GM10248 (cell line): Measurements from ENCODE around the gene DRG2.
A peak's percentile ranks its signal among the peaks of the same experiment; 100 is the strongest.

Source experiments
- CTCF ChIA-PET: fragments of 300-600 bp; sonication (Branson Sonifier 250); formaldehyde crosslinking; extraction: SDS; loops from one replicate; lab custom pipeline; 2021; ENCODE audit warnings: antibody characterized with exemption; lab: Yijun Ruan, JAX
- POLR2A ChIA-PET: fragments of 350-650 bp; sonication (Branson Sonifier 250); formaldehyde crosslinking; extraction: SDS; loops from one replicate; lab custom pipeline; 2020; ENCODE audit warnings: antibody characterized with exemption; lab: Yijun Ruan, JAX
- DNase-seq: peaks from one replicate; pipeline ENCODE4 v3.0.0; 2012; ENCODE audit errors: extremely low spot score
- CTCF ChIP-seq: IDR thresholded peaks from 2 replicates; pipeline ENCODE4 v1.5.1; 2012; ENCODE audit warnings: mild to moderate bottlenecking, low read depth; ENCODE audit errors: extremely low read depth, missing control alignments, control extremely low read depth

DRG2 gene

DNA sequence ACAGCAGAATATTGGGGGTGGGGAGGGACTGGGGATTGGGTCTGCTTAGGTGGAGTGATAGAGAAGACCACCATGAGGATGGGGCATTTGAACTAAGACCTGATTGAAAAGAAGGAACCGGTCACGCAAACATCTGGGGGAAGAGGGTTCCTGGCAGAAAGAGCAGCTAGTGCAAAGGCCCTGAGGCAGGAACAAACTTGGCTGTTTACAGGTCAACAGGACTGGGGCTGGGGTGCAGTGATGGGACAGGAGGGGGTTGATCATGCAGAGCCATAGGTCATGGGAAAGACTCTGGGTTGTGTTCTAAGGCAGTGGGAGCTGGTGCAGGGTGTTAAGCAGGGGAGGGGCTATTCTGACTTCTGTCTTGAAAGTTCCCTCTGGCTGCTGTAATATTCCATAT lies 1.9 kb downstream of the DRG2 start:
- CTCF ChIA-PET = no interaction called here
- POLR2A ChIA-PET = no interaction called here
- no peak for DNase-seq
- no peak for TF ChIP-seq CTCF

- DNase-seq = no peak
- CTCF ChIA-PET = no interaction called here
- peak; percentile 20 for TF ChIP-seq CTCF
- POLR2A ChIA-PET = no interaction called here
These were observed 6.1 kb downstream of the DRG2 start for GRCh38 chr17:18093616-18094408.

- CTCF ChIA-PET = no interaction called here
- DNase-seq = no peak
- POLR2A ChIA-PET = no interaction called here
- TF ChIP-seq CTCF = no peak
These were observed 6.7 kb downstream of the DRG2 start for GRCh38 chr17:18094409-18094807.

- DNase-seq = no peak
- POLR2A ChIA-PET = no interaction called here
- TF ChIP-seq CTCF = no peak
- CTCF ChIA-PET = interaction anchor here (0.7 to 1.1 kb wide), 2 partner anchors 29 to 84 kb away, joined by 3 read pairs; partner anchors contain the start of gene ALKBH5
These were observed 11.8 kb downstream of the DRG2 start for GRCh38 chr17:18099516-18099915.

DNA sequence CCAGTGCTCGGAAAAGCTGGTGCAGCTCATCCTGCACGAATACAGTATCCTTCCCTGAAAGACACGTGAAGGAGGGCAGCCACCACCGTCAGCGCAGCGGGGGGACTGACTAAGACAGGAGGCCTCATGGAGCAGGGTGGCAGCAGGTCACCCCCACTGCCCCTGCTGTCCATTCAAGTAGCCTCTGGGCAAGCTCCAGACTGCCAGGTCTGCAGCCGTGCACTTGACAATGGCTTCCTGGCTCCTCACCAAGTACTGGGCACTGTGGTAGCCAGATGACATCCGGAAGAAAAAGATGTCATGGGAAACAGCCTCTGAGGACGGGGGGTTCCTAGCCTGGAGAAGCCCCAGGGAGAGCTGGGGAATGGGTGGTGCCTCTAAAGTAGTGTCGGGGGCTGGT lies 12.9 kb downstream of the DRG2 start:
- POLR2A ChIA-PET = no interaction called here
- CTCF ChIA-PET = interaction anchor here (1.1 kb wide), 1 partner anchor 83 kb away, joined by 3 read pairs; the partner anchor contains the start of gene ALKBH5
- no peak for TF ChIP-seq CTCF
- no peak for DNase-seq

GRCh38 chr17:18101828-18102227 lies 14.1 kb downstream of the DRG2 start:
- POLR2A ChIA-PET = no interaction called here

More at GRCh38 chr17:18101828-18102227, 14.1 kb downstream of the DRG2 start:
- TF ChIP-seq CTCF = no peak
- DNase-seq = no peak
- CTCF ChIA-PET = interaction anchor here (1.1 kb wide), 1 partner anchor 8 kb away, joined by 3 read pairs; no protein-coding TSS in a partner anchor
